Stomach (tissue), 4 donors: ENCODE measurements around the gene DHRS9.

Experiments used
- EP300 ChIP-seq: sonication (generic); formaldehyde crosslinking; IDR thresholded peaks from one replicate; pipeline ENCODE4 v1.6.1; 2017; ENCODE audit warnings: antibody characterized with exemption
- POLR2A ChIP-seq, 4 donors: fragments of 450-650 bp; IDR thresholded peaks; one replicate each; pipeline ENCODE4 v1.6.1; 2016; ENCODE audit warnings: antibody characterized with exemption in 4 of 4, control low read depth in 2 of 4, mild to moderate bottlenecking in 1 of 4, moderate library complexity in 1 of 4
- POLR2AphosphoS5 ChIP-seq, 3 donors: sonication (generic); formaldehyde crosslinking; IDR thresholded peaks; one replicate each; pipeline ENCODE4 v1.6.1; 2016; ENCODE audit warnings: antibody characterized with exemption in 3 of 3
- TF ChIP-seq, protein P1 (sequence below), 7 experiments: fragments of 450-650 bp in 4 of 7; fragments of 200-600 bp in 3 of 7; sonication (generic) in 3 of 7; IDR thresholded peaks; one replicate each; pipeline ENCODE4 v1.5.1; 2016 to 2019; ENCODE audit warnings: antibody characterized with exemption in 7 of 7, control low read depth in 2 of 7, mild to moderate bottlenecking in 1 of 7

- TF ChIP-seq, protein P1, sequence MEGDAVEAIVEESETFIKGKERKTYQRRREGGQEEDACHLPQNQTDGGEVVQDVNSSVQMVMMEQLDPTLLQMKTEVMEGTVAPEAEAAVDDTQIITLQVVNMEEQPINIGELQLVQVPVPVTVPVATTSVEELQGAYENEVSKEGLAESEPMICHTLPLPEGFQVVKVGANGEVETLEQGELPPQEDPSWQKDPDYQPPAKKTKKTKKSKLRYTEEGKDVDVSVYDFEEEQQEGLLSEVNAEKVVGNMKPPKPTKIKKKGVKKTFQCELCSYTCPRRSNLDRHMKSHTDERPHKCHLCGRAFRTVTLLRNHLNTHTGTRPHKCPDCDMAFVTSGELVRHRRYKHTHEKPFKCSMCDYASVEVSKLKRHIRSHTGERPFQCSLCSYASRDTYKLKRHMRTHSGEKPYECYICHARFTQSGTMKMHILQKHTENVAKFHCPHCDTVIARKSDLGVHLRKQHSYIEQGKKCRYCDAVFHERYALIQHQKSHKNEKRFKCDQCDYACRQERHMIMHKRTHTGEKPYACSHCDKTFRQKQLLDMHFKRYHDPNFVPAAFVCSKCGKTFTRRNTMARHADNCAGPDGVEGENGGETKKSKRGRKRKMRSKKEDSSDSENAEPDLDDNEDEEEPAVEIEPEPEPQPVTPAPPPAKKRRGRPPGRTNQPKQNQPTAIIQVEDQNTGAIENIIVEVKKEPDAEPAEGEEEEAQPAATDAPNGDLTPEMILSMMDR (IDR thresholded peaks at IDR 0.05): peak in 5 of 7 experiments; percentile 70 to 85 (median 82)
- no peak for TF ChIP-seq EP300
- no peak for TF ChIP-seq POLR2AphosphoS5 (IDR thresholded peaks at IDR 0.05)
- no peak for TF ChIP-seq POLR2A (IDR thresholded peaks at IDR 0.05)
These were observed 62.5 kb downstream of the DHRS9 start for GRCh38 chr2:169131587-169132512.
